Measurements from ENCODE around the gene C9orf153.

C9orf153 gene

GRCh38 chr9:86252870-86253269 lies 6.6 kb downstream of the C9orf153 start:
- intact Hi-C loops (cut with micrococcal nuclease) = no loop called here
- H3K27me3 Mint-ChIP-seq = no peaks in the 10 kb centered on the region
- no peak overlapping the region for H3K27ac Mint-ChIP-seq
- no peak overlapping the region for H3K4me3 Mint-ChIP-seq
- H3K9me3 Mint-ChIP-seq = peaks cover 8% of the 10 kb centered on the region
- H3K36me3 Mint-ChIP-seq (ENCODE audit: low read depth) = no peaks in the 10 kb centered on the region
- no peaks in the 10 kb centered on the region for H3K4me1 Mint-ChIP-seq (ENCODE audit: low read depth)

- Mint-ChIP-seq H3K27ac (no peak overlapping the region), H3K36me3 (ENCODE audit: low read depth) (no peaks in the 10 kb centered on the region), H3K4me3 (no peak overlapping the region), H3K9me3 (peaks cover 8% of the 10 kb centered on the region), H3K27me3 (no peaks in the 10 kb centered on the region), H3K4me1 (ENCODE audit: low read depth) (no peaks in the 10 kb centered on the region)
- intact Hi-C loops (cut with micrococcal nuclease) = no loop called here
Measured at GRCh38 chr9:86250123-86250522, 9.3 kb downstream of the C9orf153 start.

GRCh38 chr9:86248746-86249145 lies 10.7 kb downstream of the C9orf153 start:
- no peaks in the 10 kb centered on the region for H3K4me1 Mint-ChIP-seq (ENCODE audit: low read depth)
- intact Hi-C loops (cut with micrococcal nuclease) = no loop called here
- peaks cover 8% of the 10 kb centered on the region for H3K9me3 Mint-ChIP-seq
- no peaks in the 10 kb centered on the region for H3K27me3 Mint-ChIP-seq
- H3K36me3 Mint-ChIP-seq (ENCODE audit: low read depth) = no peaks in the 10 kb centered on the region
- no peak overlapping the region for H3K27ac Mint-ChIP-seq
- H3K4me3 Mint-ChIP-seq = no peak overlapping the region

- no peaks in the 10 kb centered on the region for H3K27me3 Mint-ChIP-seq
- H3K36me3 Mint-ChIP-seq (ENCODE audit: low read depth) = no peaks in the 10 kb centered on the region
- H3K4me3 Mint-ChIP-seq = no peak overlapping the region
Measured at GRCh38 chr9:86246752-86247161, 12.7 kb downstream of the C9orf153 start.

GRCh38 chr9:86242071-86242470 lies 17.4 kb downstream of the C9orf153 start:
- Mint-ChIP-seq H3K27me3 (no peaks in the 10 kb centered on the region), H3K4me3 (no peak overlapping the region), H3K4me1 (ENCODE audit: low read depth) (peaks cover 5% of the 10 kb centered on the region), H3K9me3 (no peaks in the 10 kb centered on the region), H3K36me3 (ENCODE audit: low read depth) (no peaks in the 10 kb centered on the region), H3K27ac (no peak overlapping the region)
- intact Hi-C loops (cut with micrococcal nuclease) = no loop called here

More at GRCh38 chr9:86246752-86247161, 12.7 kb downstream of the C9orf153 start:
- Mint-ChIP-seq H3K9me3 (peaks cover 5% of the 10 kb centered on the region), H3K4me1 (ENCODE audit: low read depth) (peaks cover 5% of the 10 kb centered on the region), H3K27ac (no peak overlapping the region)
- intact Hi-C loops (cut with micrococcal nuclease) = no loop called here

GRCh38 chr9:86241216-86241615 lies 18.2 kb downstream of the C9orf153 start:
- Mint-ChIP-seq H3K27me3 (no peaks in the 10 kb centered on the region), H3K4me1 (ENCODE audit: low read depth) (peaks cover 5% of the 10 kb centered on the region), H3K4me3 (no peak overlapping the region), H3K36me3 (ENCODE audit: low read depth) (no peaks in the 10 kb centered on the region), H3K9me3 (no peaks in the 10 kb centered on the region), H3K27ac (no peak overlapping the region)
- intact Hi-C loops (cut with micrococcal nuclease) = no loop called here

GRCh38 chr9:86238861-86239770 lies 20.3 kb downstream of the C9orf153 start:
- Mint-ChIP-seq H3K27ac (no peak overlapping the region), H3K4me3 (no peak overlapping the region), H3K36me3 (ENCODE audit: low read depth) (no peaks in the 10 kb centered on the region), H3K4me1 (ENCODE audit: low read depth) (peaks cover 5% of the 10 kb centered on the region), H3K9me3 (no peaks in the 10 kb centered on the region), H3K27me3 (no peaks in the 10 kb centered on the region)
- intact Hi-C loops (cut with micrococcal nuclease) = no loop called here

GRCh38 chr9:86230858-86231257 lies 28.6 kb downstream of the C9orf153 start:
- Mint-ChIP-seq H3K27ac (no peak overlapping the region), H3K9me3 (peaks cover 8% of the 10 kb centered on the region), H3K27me3 (no peaks in the 10 kb centered on the region), H3K4me3 (no peak overlapping the region), H3K36me3 (ENCODE audit: low read depth) (no peaks in the 10 kb centered on the region), H3K4me1 (ENCODE audit: low read depth) (no peaks in the 10 kb centered on the region)
- intact Hi-C loops (cut with micrococcal nuclease) = no loop called here

GRCh38 chr9:86222667-86223066 lies 36.8 kb downstream of the C9orf153 start:
- intact Hi-C loops (cut with micrococcal nuclease) = no loop called here
- H3K4me3 Mint-ChIP-seq = no peak overlapping the region
- H3K27ac Mint-ChIP-seq = no peak overlapping the region
- no peaks in the 10 kb centered on the region for H3K27me3 Mint-ChIP-seq
- H3K9me3 Mint-ChIP-seq = no peaks in the 10 kb centered on the region
- H3K36me3 Mint-ChIP-seq (ENCODE audit: low read depth) = no peaks in the 10 kb centered on the region
- no peaks in the 10 kb centered on the region for H3K4me1 Mint-ChIP-seq (ENCODE audit: low read depth)

- Mint-ChIP-seq H3K4me1 (ENCODE audit: low read depth) (no peaks in the 10 kb centered on the region), H3K27me3 (no peaks in the 10 kb centered on the region), H3K27ac (no peak overlapping the region), H3K9me3 (no peaks in the 10 kb centered on the region), H3K4me3 (no peak overlapping the region), H3K36me3 (ENCODE audit: low read depth) (no peaks in the 10 kb centered on the region)
- intact Hi-C loops (cut with micrococcal nuclease) = no loop called here
Measured at GRCh38 chr9:86219606-86220005, 39.9 kb downstream of the C9orf153 start.

GRCh38 chr9:86217076-86217755 lies 42.2 kb downstream of the C9orf153 start:
- Mint-ChIP-seq H3K27me3 (no peaks in the 10 kb centered on the region), H3K27ac (no peak overlapping the region), H3K4me3 (no peak overlapping the region), H3K4me1 (ENCODE audit: low read depth) (no peaks in the 10 kb centered on the region), H3K36me3 (ENCODE audit: low read depth) (no peaks in the 10 kb centered on the region), H3K9me3 (no peaks in the 10 kb centered on the region)
- intact Hi-C loops (cut with micrococcal nuclease) = no loop called here

GRCh38 chr9:86207193-86207592 lies 52.3 kb downstream of the C9orf153 start:
- H3K36me3 Mint-ChIP-seq (ENCODE audit: low read depth) = no peaks in the 10 kb centered on the region
- H3K4me3 Mint-ChIP-seq = no peak overlapping the region
- no peaks in the 10 kb centered on the region for H3K9me3 Mint-ChIP-seq
- H3K4me1 Mint-ChIP-seq (ENCODE audit: low read depth) = peaks cover 5% of the 10 kb centered on the region
- no peak overlapping the region for H3K27ac Mint-ChIP-seq
- no peaks in the 10 kb centered on the region for H3K27me3 Mint-ChIP-seq
- intact Hi-C loops (cut with micrococcal nuclease) = no loop called here

GRCh38 chr9:86202338-86202882 lies 57.0 kb downstream of the C9orf153 start:
- intact Hi-C loops (cut with micrococcal nuclease) = loop anchor here (5.0 kb wide), 1 partner anchor 1120 kb away; no protein-coding TSS in a partner anchor
- Mint-ChIP-seq H3K36me3 (ENCODE audit: low read depth) (no peaks in the 10 kb centered on the region), H3K27ac (no peak overlapping the region), H3K4me3 (no peak overlapping the region), H3K4me1 (ENCODE audit: low read depth) (no peaks in the 10 kb centered on the region), H3K9me3 (no peaks in the 10 kb centered on the region), H3K27me3 (peaks cover 5% of the 10 kb centered on the region)
